Chondrocyte (in vitro differentiated cells): ENCODE results near the gene ASCC3. TPM values are rescaled to one million over a fixed set of nuclear protein-coding genes. Genes with fewer than 3 reads are reported as not detected.

Experiments
- DNase-seq: peaks from one replicate; pipeline ENCODE4 v3.0.0; 2021; ENCODE audit warnings: mixed read lengths, low spot score
- H3K27ac Mint-ChIP-seq: one replicate; pipeline ENCODE4 v1.8.0; 2021; ENCODE audit warnings: mild to moderate bottlenecking, moderate library complexity, mixed read lengths; ENCODE audit not compliant: unreplicated experiment
- H3K27me3 Mint-ChIP-seq: 2 replicates; pipeline ENCODE4 v1.8.0; 2021; ENCODE audit warnings: low read depth, mixed read lengths
- H3K36me3 Mint-ChIP-seq: 2 replicates; pipeline ENCODE4 v1.8.0; 2021; ENCODE audit warnings: low read depth, mixed read lengths
- H3K4me1 Mint-ChIP-seq: 2 replicates; pipeline ENCODE4 v1.8.0; 2021; ENCODE audit warnings: low read depth, mild to moderate bottlenecking, mixed read lengths
- H3K4me3 Mint-ChIP-seq: one replicate; pipeline ENCODE4 v1.8.0; 2021; ENCODE audit warnings: mild to moderate bottlenecking, moderate library complexity, mixed read lengths; ENCODE audit not compliant: unreplicated experiment
- H3K9me3 Mint-ChIP-seq: 2 replicates; pipeline ENCODE4 v1.8.0; 2021; ENCODE audit warnings: low read depth, mixed read lengths
- total RNA-seq: library from RNA; stranded (reverse); gene quantifications from 3 replicates; pipeline ENCODE4 v1.2.1, GENCODE V29; 2021
- TF ChIP-seq, protein P1 (sequence below): fragments of 200-600 bp; sonication (generic); IDR thresholded peaks from 2 replicates; pipeline ENCODE4 v1.5.0; 2021; ENCODE audit warnings: antibody characterized with exemption, mild to moderate bottlenecking, moderate library complexity

The ASCC3 gene
- total RNA-seq, 1 donor from 2014 or later = 54.3 TPM

DNA sequence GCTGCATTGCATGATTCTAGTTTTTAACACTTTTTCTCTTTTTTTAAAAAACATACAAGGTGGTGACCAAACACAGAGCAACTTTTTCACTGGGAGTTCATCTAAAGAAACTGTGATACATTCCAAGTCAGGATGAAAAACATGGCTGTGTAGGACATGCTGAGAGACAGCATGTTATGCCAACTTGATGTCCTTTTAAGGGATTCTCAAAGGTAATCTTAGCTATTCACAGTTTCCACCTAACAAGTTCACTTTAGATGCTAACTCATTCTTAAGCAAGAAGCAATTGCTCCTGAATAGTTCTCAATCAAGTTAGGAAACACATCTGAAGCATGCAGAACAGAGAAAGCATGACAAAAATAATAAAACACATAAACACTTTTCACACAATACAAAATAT, 3.3 kb downstream of the ASCC3 start:
- TF ChIP-seq, protein P1, sequence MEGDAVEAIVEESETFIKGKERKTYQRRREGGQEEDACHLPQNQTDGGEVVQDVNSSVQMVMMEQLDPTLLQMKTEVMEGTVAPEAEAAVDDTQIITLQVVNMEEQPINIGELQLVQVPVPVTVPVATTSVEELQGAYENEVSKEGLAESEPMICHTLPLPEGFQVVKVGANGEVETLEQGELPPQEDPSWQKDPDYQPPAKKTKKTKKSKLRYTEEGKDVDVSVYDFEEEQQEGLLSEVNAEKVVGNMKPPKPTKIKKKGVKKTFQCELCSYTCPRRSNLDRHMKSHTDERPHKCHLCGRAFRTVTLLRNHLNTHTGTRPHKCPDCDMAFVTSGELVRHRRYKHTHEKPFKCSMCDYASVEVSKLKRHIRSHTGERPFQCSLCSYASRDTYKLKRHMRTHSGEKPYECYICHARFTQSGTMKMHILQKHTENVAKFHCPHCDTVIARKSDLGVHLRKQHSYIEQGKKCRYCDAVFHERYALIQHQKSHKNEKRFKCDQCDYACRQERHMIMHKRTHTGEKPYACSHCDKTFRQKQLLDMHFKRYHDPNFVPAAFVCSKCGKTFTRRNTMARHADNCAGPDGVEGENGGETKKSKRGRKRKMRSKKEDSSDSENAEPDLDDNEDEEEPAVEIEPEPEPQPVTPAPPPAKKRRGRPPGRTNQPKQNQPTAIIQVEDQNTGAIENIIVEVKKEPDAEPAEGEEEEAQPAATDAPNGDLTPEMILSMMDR = no peak
- Mint-ChIP-seq H3K27me3 (no peaks in the 10 kb centered on the region), H3K9me3 (peaks cover 10% of the 10 kb centered on the region), H3K4me3 (no peak overlapping the region), H3K36me3 (peaks cover 4% of the 10 kb centered on the region), H3K27ac (no peak overlapping the region), H3K4me1 (peaks cover 65% of the 10 kb centered on the region)
- no peak for DNase-seq

DNA sequence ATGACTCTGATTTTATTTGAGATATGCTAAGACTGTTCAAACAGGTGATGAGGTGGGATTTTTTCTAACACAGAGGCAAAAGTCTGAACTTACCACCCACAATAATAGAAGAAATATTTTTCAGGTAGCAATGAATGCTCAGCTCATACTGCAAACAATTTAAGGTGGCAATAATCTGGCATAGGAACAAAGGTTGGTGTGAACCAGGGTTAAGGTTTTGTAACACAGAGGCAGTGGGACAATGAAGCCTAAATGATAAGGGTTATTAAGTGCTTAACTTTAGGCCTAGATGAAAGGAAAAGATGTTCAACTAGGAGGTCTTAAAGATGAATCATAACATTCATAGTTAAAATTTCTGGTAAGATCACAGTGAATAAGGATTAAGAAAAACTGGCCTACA, 4.9 kb downstream of the ASCC3 start:
- DNase-seq = no peak
- Mint-ChIP-seq H3K9me3 (peaks cover 11% of the 10 kb centered on the region), H3K27ac (no peak overlapping the region), H3K4me3 (no peak overlapping the region), H3K4me1 (peaks cover 55% of the 10 kb centered on the region), H3K27me3 (no peaks in the 10 kb centered on the region), H3K36me3 (peaks cover 4% of the 10 kb centered on the region)
- TF ChIP-seq, protein P1 = no peak

DNA sequence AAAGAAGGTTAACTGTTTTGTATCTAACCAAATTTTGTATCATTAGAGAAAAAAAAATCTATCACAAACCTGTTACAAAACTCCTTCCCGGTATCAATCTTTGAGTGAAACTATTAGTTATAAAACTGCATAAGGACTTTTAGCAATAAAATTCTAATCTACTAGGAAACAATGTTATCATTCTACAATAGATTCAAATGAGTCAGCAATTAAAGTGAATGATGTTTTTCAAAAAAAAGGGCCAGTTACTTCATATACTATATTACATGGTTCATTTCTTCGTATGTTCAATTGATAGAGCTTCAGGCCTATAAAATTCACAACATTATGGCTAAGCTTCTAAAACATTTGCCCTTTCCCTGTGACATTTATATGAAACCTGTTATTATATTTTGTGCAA, 15.6 kb downstream of the ASCC3 start:
- TF ChIP-seq, protein P1 = no peak
- Mint-ChIP-seq H3K4me1 (peaks cover under 1% of the 10 kb centered on the region), H3K27me3 (no peaks in the 10 kb centered on the region), H3K4me3 (no peak overlapping the region), H3K9me3 (no peaks in the 10 kb centered on the region), H3K36me3 (peaks cover 23% of the 10 kb centered on the region), H3K27ac (no peak overlapping the region)
- no peak for DNase-seq

DNA sequence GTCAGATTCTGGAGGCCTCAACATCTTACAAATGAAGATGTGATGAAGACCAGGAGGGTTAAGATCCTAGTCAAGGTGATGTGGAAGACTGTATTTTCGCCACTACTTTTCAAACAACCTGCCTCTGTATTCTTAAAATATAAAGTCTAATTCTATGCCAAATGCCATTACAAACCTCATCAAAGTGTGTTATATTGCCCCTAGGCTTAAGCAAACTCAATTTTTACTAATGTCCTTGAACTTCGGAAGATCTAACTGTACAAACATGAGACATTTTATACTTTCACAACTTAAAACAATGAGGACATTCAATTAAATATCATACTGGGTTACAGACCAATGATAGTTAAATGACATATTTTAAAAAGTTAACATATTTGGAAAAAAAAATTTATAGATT, 19.1 kb downstream of the ASCC3 start:
- TF ChIP-seq, protein P1 = no peak
- H3K4me1 Mint-ChIP-seq = no peaks in the 10 kb centered on the region
- peaks cover 34% of the 10 kb centered on the region for H3K36me3 Mint-ChIP-seq
- H3K9me3 Mint-ChIP-seq = peaks cover 2% of the 10 kb centered on the region
- no peak overlapping the region for H3K4me3 Mint-ChIP-seq
- no peak for DNase-seq
- no peak overlapping the region for H3K27ac Mint-ChIP-seq
- H3K27me3 Mint-ChIP-seq = no peaks in the 10 kb centered on the region

DNA sequence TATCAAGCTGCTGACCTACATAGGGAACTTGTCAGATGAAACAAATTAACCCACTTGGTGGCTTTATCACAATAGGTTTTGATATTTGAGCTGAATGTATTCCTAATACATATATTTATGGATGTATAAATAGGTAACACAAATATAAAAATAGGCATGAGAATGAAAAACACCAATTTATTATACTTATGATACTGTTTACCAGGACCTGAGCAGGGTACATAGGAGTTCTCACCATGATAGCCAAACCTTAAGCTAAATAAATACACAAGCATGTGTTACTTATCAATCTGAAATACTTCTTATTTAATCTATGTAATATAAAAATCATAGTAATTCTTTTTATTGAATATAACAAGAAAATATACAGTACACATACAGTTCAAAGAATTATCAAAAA, 25.0 kb downstream of the ASCC3 start:
- peaks cover 5% of the 10 kb centered on the region for H3K9me3 Mint-ChIP-seq
- peaks cover 27% of the 10 kb centered on the region for H3K36me3 Mint-ChIP-seq
- H3K4me1 Mint-ChIP-seq = no peaks in the 10 kb centered on the region
- H3K4me3 Mint-ChIP-seq = no peak overlapping the region
- no peak overlapping the region for H3K27ac Mint-ChIP-seq
- no peak for DNase-seq
- TF ChIP-seq, protein P1 = no peak
- no peaks in the 10 kb centered on the region for H3K27me3 Mint-ChIP-seq
